ENCODE data around the gene SH2D4B. TPM values are rescaled to one million over a fixed set of nuclear protein-coding genes. Genes with fewer than 3 reads are reported as not detected.

Gene SH2D4B
- total RNA-seq, 1 experiment from 2014 or later: 0.22 TPM

DNA sequence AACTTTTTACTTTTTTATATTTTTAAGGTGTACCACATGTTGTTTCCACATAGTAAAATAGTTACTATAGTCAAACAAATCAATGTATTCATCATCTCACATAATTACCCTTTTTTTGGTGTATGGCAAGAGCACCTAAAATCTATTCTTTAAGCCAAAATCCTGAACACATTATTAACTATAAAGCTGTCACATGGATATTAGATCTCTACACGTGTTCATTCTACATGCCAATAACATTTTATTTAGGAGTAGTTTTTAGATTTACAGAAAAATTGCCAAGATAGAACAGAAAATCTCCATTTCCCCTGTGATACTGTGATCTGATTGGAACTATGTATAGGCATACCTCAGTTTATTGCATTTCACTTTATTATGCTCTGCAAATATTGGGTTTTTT, 137.1 kb downstream of the SH2D4B start:
- no peaks in the 10 kb centered on the region for H4K20me1 ChIP-seq (ENCODE audit: insufficient read depth)
- H2AFZ ChIP-seq (ENCODE audit: low read depth, low read length, poor library complexity, severe bottlenecking): no peak overlapping the region
- intact Hi-C loops (cut with micrococcal nuclease): no loop called here
- H3K4me2 ChIP-seq (ENCODE audit: low read length): no peak overlapping the region
- ChIA-PET RAD21 (ENCODE audit: low non-redundant PET in 1 of 2, low total read pairs in 2 of 2, uncharacterized antibody in 2 of 2, unreplicated experiment in 2 of 2) (no interaction called here), CTCF (interaction anchor here (0.7 to 0.9 kb wide), 2 partner anchors 11 to 12 kb away, joined by 4 read pairs; no protein-coding TSS in a partner anchor), POLR2A (no interaction called here)
- no peaks in the 10 kb centered on the region; the same call in 1 of the 2 replicates for H3K27me3 ChIP-seq (ENCODE audit: insufficient read depth, low read length)
- TF ChIP-seq, protein P1, sequence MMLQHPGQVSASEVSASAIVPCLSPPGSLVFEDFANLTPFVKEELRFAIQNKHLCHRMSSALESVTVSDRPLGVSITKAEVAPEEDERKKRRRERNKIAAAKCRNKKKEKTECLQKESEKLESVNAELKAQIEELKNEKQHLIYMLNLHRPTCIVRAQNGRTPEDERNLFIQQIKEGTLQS (IDR thresholded peaks at IDR 0.05): no peak
- TF ChIP-seq JUND (IDR thresholded peaks at IDR 0.05) (no peak), TCF7L2 (IDR thresholded peaks at IDR 0.05; ENCODE audit: borderline replicate concordance, extremely low read depth, insufficient read depth, insufficient read length) (no peak), ELF1 (IDR thresholded peaks at IDR 0.05; ENCODE audit: borderline replicate concordance, low read depth) (no peak), EGR1 (IDR thresholded peaks at IDR 0.05; ENCODE audit: low read depth) (no peak), CEBPB (IDR thresholded peaks at IDR 0.05; ENCODE audit: low read depth) (no peak), YY1 (IDR thresholded peaks at IDR 0.05; ENCODE audit: extremely low read depth, insufficient replicate concordance, low read depth, low read length) (no peak), FOSL1 (IDR thresholded peaks at IDR 0.05; ENCODE audit: low read depth) (no peak)
- TF ChIP-seq, protein P2, sequence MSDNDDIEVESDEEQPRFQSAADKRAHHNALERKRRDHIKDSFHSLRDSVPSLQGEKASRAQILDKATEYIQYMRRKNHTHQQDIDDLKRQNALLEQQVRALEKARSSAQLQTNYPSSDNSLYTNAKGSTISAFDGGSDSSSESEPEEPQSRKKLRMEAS (IDR thresholded peaks at IDR 0.05): no peak
- BruUV-seq (replicated peaks): no TSS peak
- H3K4me3 ChIP-seq (replicated peaks in 1 of 2; ENCODE audit: low read depth in 1 of 2, low read length in 2 of 2): no peak overlapping the region
- H3K4me1 ChIP-seq (ENCODE audit: control insufficient read depth in 1 of 2, insufficient read depth in 2 of 2, low read length in 2 of 2): no peaks in the 10 kb centered on the region
- no peak overlapping the region for H3K27ac ChIP-seq (ENCODE audit: low read depth, low read length)
- ATAC-seq (no peak), DNase-seq (ENCODE audit: low read depth, low spot score) (no peak)
- H3K9ac ChIP-seq (ENCODE audit: low read length): no peak overlapping the region
- no peaks in the 10 kb centered on the region for H3K9me3 ChIP-seq (ENCODE audit: control insufficient read depth in 1 of 2, insufficient read depth in 1 of 2, low read depth in 1 of 2, low read length in 2 of 2)
- no peaks in the 10 kb centered on the region for H3K9me2 ChIP-seq (ENCODE audit: insufficient read depth)
- H3K79me2 ChIP-seq (ENCODE audit: insufficient read depth, low read length): no peaks in the 10 kb centered on the region
- H3K36me3 ChIP-seq (ENCODE audit: control insufficient read depth in 1 of 2, insufficient read depth in 2 of 2, low read length in 2 of 2): no peaks in the 10 kb centered on the region

DNA sequence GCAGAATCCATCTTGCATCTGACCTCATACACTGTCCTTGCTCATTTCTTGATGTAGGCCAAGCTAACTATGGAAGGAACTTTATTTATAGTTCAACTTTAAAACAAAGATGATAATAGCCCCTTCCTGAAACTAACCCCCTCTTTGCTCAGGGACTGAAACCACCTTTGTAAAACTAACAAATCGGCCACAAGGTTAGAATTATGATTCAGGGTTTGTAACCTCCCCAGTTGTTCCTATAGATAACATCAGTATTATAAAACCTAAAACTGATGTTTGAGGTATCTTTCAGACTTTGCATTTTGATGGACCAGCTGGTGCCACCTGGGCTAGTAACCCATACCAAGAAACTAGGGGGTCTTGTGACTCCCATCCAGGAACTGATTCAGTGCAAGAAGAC, 143.4 kb downstream of the SH2D4B start:
- Histone ChIP-seq H3K79me2 (ENCODE audit: insufficient read depth, low read length) (no peaks in the 10 kb centered on the region), H4K20me1 (ENCODE audit: insufficient read depth) (no peaks in the 10 kb centered on the region), H3K4me2 (ENCODE audit: low read length) (no peak overlapping the region), H3K9me3 (ENCODE audit: control insufficient read depth in 1 of 2, insufficient read depth in 1 of 2, low read depth in 1 of 2, low read length in 2 of 2) (no peaks in the 10 kb centered on the region), H3K27me3 (ENCODE audit: insufficient read depth, low read length) (no peaks in the 10 kb centered on the region), H3K9ac (ENCODE audit: low read length) (no peak overlapping the region), H3K9me2 (ENCODE audit: insufficient read depth) (no peaks in the 10 kb centered on the region), H3K4me1 (ENCODE audit: control insufficient read depth in 1 of 2, insufficient read depth in 2 of 2, low read length in 2 of 2) (no peaks in the 10 kb centered on the region), H2AFZ (ENCODE audit: low read depth, low read length, poor library complexity, severe bottlenecking) (no peak overlapping the region), H3K36me3 (ENCODE audit: control insufficient read depth in 1 of 2, insufficient read depth in 2 of 2, low read length in 2 of 2) (no peaks in the 10 kb centered on the region), H3K4me3 (replicated peaks in 1 of 2; ENCODE audit: low read depth in 1 of 2, low read length in 2 of 2) (no peak overlapping the region), H3K27ac (ENCODE audit: low read depth, low read length) (no peak overlapping the region)
- CTCF ChIA-PET: no interaction called here
- ATAC-seq (no peak), DNase-seq (ENCODE audit: low read depth, low spot score) (no peak)
- no peak for TF ChIP-seq CBX3 (IDR thresholded peaks at IDR 0.05; ENCODE audit: low read depth)
- TF ChIP-seq ZFX (IDR thresholded peaks at IDR 0.05): no peak
- TF ChIP-seq TCF7L2 (IDR thresholded peaks at IDR 0.05; ENCODE audit: borderline replicate concordance, extremely low read depth, insufficient read depth, insufficient read length): no peak
- POLR2A ChIA-PET: no interaction called here
- no TSS peak for BruUV-seq (replicated peaks)
- intact Hi-C loops (cut with micrococcal nuclease): no loop called here
- RAD21 ChIA-PET (ENCODE audit: low non-redundant PET in 1 of 2, low total read pairs in 2 of 2, uncharacterized antibody in 2 of 2, unreplicated experiment in 2 of 2): no interaction called here
